HPDE6-E6E7 (cell line): ENCODE measurements around the gene COL3A1.

Experiments
- DNase-seq: peaks from one replicate; pipeline ENCODE4 v3.0.0; 2011; ENCODE audit warnings: missing footprints; ENCODE audit errors: extremely low spot score

COL3A1 gene

DNA sequence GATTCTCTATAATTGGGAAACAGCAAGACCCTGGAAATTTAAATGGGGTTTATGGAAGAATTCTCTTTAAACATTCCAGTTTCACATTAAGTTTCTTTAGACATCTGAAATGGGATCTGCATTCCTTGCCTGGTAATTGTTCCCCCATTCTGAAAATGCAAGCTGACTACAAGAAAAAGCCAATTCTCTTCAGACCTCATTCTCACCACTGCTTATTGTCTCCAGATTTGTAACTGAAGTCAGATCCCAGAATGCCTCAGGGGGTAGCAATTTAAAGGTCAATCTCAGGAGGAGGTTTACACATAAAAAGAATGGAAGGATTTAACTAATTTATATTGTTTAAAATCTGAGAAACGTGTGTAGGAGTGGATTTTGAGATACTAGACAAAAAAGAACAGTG, 41.2 kb downstream of the COL3A1 start:
- no peak for DNase-seq

DNA sequence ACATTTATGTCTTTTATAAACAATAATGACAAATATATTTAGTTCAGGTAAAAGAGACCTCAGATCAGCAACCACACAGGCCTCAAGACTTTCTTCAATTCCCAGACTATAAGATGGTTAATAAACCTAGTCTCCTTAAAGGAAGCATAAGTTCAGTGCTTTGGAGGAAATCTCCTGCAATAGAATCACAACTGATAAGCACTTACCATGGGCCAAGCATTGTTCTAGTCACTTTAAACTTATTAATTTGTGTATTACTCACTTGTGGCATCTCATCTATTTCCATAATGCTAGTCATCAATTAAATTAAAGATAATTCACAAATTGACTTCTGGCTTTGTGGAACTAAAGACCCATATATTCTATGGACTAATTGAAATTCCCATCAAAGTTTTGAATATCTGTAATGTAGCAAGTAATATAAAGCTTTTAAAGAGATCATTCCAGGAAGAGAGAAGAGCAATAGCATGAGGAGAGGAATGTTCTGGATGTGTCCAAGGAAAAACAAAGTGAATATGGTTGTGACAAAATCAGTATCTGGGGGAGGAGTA, 42.2 kb downstream of the COL3A1 start:
- no peak for DNase-seq

DNA sequence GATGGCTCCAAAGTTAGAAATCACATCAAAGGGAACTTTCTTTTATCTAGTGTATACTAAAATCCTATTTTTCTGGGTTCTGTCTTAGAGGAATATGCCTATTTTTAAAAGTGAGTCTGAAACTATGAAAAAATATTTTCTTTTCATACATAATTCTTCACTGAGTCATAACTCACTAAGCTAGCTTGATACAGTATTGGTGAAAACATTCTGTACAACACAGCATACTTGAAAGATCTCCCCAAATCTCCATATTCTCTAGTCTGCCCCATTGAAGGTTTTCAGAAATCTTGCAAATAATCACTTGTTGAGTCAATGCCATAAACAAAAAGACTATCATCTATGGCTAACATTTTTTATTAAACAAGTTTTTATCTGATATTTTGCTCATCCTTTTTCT, 44.5 kb downstream of the COL3A1 start:
- DNase-seq, result no peak

DNA sequence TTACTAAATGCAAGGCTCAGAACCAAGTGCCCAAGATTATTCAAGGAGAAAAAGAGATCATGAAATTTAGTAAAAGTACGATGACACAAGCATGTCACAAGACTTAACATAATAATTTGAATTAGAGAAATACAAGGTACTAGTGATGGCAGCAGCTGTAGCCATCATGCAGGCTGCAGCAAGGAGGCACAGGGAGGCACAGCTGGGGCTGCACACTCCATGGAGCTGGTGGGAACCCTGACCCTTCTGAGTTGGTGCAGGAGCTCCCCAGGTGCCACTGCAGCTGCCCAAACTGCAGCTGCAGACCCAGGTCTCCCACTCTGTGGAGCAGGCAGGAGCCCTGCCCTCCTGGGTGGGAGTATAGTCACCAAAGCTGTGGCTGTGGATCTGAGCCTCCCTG, 46.0 kb downstream of the COL3A1 start:
- no peak for DNase-seq

DNA sequence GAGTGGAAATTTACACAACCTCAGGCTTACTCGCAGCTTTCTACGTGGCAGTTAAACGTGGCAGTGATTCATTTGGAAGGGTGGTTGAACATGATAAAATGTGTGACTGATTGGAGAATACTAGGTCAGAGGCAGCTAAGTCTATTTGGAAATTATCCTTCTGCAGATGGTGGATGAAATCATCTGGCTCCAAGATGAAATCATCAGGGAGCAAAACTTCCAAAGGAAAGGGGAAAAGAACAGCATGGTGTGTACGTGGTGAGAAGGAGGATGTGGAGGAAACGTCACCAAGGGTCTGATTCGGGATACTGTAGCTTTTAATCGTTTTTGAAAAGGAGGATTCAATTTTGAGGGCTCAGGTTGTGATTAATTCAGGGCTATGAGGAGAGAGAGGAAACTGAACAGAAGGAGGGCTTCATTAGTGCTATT, 47.9 kb downstream of the COL3A1 start:
- no peak for DNase-seq

DNA sequence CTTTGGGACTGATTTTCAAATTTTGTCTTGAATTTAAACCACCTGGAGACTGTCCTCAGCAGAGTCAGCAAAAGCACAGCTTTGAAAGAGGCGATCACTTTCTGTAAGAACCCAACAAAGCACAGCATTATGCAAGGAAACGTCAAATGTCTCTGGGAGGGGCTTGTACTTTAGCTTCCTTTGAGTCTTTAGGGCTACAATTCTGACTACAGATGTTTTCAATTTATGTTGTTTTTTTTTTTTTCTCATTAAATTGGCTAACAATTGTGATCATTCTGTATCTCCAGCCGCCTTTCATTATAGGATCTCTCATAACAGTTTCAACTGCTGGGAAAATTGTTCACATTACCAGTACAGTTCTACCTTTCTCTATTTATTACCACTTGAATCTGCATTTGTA, 48.3 kb downstream of the COL3A1 start:
- DNase-seq, result no peak

DNA sequence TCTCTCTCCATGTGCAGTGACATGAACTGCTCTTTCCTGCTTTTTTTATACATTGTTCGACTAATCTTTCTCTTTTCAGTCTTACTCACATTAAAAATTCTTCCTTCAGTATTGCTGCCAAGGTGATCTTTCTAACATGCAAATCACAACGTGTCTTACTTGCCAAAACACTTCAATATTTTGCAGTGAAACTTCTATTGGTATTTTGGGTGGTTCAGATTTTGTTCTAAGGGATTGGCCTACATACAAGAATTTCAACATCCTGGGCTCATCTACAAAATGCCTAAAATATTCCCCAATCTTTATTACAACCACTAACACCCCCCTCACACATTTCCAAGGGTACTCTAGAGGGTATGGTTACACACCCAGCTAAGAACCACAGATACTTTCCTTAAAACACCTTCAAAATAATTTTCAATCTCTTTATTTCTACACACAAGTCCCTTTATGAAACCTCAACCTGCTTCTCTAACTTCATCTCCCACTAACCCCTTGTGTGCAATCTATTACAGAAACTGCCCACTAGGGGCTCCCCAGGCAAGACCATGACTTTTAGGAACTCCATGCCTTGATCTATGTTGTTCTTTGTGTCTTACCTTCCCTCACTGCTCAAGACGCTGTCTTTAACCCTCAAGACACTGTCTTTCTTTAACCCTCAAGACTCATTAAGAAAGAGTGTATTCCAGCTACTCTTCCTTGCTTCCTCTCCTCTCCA, 50.9 kb downstream of the COL3A1 start:
- DNase-seq, result no peak

DNA sequence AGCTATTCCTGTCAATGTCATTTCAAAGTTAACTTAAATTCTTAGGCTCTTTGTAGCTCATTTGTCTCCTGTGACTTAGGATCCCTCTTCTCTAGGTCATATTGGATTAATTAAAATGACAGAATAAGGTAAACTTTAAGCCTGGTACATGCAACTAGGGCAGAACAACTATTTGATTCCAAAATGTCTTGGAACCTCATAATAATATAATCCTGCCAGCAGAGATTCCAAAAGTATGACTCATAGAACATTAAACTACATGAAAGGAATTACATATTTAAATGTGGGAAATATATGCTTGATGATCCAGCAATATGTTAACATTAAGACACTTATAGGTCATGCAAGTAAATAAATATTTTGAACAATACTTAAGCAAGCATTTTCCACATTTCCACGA, 63.3 kb downstream of the COL3A1 start:
- DNase-seq, result no peak

DNA sequence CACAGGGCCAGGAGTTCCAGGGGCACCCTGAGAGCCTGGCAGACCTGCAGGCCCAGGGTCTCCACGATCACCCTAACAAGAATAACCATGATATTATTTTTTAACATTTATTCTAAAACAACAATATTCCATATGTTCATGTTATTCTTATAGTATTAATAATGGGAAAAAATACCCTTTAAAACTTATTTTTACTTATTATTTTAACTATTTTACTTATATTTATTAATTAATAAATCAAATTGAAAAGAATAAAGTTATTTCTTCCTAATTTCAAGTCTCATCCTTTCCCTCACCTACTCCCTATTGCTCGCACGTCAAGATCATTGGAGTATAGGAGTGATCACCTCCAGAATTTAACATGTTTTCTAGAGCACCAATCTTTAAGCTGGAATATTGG, 71.7 kb downstream of the COL3A1 start:
- DNase-seq, result no peak

DNA sequence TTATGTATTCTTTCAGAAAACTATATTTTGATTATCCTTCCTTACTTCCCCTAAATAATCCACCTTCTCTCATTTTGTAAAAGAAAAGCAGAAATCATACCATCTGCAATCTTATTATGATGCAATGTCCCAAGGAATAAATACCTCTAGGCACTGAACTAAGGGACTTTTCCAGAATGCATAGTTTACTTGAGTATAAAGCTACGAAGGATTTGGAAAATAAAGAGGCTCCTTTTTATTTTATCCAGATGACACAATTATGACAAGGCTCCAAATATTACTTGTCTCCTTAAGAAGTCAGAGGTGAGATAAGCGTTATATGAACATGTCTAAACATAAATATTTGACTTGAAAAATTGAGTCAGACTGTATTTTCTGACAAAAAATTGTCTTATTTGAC, 72.1 kb downstream of the COL3A1 start:
- DNase-seq, result no peak

DNA sequence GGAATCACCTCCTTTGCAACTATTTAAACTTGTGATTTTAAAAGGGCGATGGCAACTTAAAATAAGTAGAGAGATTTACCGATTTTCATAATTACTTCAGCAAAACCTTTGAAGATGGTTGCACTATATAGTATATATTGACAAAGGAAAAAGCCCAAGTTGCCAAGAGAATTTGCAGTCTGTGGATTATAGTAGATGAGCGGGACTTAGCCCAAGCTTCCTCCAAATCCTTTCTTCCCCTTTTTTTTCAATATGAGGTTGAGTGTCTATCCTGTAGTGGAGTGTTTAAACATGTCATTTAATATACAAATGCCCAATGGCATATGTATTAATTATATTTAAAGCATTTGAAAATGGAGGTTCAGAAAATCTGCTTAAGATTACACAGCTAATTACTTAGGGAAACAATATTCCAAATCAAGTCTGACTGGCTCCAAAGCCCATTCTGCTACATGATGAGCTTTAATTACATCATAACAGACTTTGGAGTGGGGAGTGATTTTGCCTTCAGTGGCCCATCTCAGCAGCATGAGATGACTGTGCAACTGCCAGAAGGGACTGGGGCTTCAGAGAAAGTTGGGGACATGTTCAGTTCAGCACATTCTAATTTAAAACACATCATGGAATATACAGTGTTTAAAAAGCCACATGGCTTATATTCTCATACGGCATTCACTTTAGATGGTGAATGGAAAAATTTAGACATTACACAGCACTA, 73.2 kb downstream of the COL3A1 start:
- no peak for DNase-seq

DNA sequence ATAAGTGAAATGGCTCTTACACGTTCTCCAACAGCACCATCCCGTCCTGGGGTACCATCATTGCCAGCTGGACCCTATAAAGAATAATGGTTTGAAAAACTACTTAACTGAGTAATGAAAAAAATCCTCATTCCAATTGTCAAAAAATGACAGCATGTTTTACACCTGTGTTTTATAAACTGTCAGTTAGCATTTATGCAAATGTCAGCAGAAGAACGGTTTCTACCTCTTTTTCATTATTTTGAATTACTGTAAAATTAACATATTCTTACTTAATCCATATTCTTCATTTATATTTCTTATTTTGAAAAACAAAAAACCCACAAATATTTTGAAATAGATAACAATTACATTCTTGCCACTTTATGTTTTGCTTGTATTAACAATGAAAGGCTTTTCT, 74.0 kb downstream of the COL3A1 start:
- DNase-seq, result no peak

DNA sequence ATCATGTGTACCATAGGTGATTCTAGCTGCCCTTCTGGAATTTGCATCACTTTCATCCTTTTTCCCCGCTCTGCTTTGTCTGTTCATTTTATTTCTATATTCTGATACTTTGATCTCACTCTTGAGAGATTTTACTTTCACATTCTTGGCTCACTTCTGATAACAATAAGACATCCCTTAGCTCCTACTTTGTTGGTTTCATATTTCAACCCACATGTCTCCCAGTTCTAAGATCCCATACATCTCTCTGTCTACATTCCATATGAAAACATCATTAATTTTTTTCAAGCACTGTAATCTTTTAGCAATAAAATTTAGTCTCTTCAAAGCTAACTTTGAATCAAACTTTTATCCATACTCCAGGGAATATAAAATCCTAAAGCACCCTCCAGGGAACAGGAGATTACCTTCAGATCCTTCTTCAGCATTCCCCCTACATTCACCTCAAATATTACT, 75.6 kb downstream of the COL3A1 start:
- DNase-seq, result no peak

DNA sequence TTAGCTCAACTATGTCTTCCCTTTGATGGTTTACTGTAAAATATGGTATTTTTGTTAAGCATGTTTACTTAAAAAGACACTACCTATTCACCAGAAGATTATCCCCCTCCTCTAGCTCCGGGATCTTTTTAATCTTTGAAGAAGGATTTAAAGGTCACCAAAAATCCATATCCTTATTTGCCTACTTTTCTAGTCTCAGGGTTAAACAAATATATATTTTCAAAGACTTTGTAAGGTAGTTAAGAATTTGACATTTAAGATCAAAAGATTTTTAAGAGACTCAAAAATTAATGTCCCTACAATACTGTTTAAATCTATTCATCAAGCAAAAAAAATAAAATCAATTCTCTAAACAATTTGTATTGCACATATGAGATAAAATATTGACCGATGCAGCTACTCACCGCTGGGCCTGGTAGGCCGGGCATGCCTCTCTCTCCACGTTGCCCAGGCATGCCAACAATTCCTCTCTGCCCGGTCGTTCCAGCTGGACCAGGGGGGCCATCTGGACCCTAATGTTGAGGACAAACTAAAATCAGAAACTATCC, 76.1 kb downstream of the COL3A1 start:
- no peak for DNase-seq

DNA sequence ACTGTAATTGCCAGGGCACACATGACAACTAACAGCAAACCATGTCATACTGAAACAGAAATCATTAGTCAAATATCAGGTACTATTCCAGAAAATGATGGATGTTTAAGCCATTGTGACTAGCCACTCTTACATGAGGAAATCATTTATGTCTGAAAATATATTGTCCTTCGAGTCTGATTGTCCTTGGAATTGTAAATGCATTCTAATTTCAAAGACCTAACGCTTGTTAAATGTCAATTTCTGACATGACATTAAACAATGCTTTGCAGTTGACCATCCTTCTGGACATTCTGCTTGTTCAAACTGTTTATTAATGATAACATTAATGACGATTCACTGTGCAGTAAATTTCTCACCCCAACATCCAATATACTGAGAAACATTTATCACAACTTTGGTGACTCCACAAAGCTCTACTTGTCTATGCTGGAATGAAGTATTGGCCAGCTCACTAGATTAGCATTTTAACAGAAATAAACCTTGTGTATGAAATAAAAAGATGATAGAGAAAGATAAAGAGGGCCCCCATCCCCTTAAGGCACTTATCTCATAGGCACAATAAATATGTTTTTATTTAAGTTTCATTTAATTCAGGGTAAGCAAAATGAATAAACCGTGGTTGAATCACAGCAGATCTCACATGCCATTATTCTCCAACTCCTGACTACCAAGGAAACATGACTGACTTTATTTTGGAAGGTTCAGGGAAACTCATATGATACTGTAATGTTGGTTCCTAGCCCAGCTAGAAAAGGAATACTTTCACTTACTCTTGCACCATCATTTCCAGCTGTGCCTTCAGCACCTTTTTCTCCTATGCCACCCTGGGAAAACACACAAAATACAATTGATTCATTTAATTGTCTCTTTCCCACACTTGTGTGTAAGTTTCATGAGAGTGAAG, 82.3 kb downstream of the COL3A1 start:
- DNase-seq, result no peak

DNA sequence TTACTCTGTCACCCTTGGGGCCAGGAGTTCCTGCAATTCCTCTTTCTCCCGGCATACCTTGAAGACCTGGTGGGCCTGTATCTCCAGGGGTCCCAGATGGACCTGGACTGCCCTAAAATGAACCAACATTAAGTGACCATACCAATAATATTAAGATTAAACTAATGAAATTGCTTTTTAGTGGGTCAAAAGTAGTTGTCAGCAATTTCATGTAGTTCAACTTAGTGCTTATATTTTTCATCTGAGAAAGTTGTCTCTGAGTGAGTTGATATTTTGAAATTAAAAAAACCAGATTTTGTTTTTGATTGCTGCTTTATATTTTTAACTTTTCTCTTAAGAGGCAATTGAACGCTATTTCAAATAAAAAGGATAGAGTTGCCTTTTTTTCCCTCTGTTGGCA, 83.1 kb downstream of the COL3A1 start:
- no peak for DNase-seq

DNA sequence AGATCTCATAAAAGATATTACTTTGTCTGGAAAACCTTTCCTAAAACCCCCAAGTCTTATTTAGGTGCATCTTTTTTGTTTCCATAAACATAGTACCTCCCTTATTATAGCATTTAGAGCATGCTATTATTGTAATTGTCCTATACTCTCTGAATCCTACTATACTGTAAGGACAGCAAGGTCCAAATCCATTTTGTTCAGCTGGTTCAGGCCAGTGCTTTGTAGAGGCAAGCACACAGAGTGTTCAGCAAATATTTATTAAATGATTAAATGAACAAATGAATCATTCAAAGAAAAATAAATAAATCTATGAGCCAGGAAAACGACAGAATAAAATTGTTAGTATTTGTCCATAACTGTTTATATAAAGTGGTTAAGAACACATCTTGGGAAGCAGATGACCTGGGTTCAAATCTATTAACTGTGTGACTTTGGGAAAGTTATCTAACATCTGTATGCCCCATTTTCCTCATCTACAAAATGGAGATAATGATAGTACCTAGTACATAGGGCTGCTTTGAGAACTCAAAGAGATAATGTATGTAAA, 86.0 kb downstream of the COL3A1 start:
- no peak for DNase-seq
